GM21515 (cell line): Measurements from ENCODE around the gene AGBL1.

Experiments
- ATAC-seq: cut with Tn5 transposase; IDR thresholded peaks from one replicate; pipeline ENCODE4 v1.9.1; 2021; ENCODE audit not compliant: unreplicated experiment

The AGBL1 gene

GRCh38 chr15:86765281-86765680, 685.6 kb downstream of the AGBL1 start:
- no peak for ATAC-seq

DNA sequence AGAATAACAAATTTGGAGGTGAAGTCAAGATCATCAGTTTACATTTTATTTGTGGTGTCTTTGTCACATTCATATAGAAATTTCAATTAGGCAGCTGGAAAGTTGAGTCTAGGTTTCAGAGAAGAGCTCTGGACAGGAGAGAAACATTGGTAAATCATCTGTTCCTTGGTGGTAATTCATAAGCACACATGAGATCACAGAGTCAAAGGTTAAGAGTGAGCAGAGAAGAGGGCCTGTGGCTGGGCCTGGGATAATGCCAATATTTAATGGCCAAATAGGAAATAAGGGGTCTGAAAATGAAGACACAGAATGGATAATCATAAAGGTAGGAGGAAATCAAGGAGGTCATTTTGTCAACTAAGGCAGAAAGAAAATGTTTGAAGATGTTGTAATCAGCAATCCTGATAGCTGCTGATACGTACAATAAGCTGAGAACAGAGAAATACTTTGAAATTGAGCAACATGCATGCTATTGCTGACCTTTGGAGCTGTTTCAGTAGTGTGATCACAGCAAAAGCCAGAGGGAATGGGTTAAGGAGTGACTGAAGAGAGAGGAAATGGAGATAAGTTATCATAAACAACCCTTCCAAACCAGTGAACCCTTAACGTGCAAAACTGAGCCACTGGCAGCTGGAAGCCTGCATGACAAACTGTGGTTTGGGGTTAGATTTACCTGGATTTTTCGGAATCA, 692.8 kb downstream of the AGBL1 start:
- ATAC-seq, result no peak

GRCh38 chr15:86773736-86774135, 694.1 kb downstream of the AGBL1 start:
- ATAC-seq, result no peak

GRCh38 chr15:86776145-86776544, 696.5 kb downstream of the AGBL1 start:
- no peak for ATAC-seq

GRCh38 chr15:86796521-86796920, 716.9 kb downstream of the AGBL1 start:
- no peak for ATAC-seq

DNA sequence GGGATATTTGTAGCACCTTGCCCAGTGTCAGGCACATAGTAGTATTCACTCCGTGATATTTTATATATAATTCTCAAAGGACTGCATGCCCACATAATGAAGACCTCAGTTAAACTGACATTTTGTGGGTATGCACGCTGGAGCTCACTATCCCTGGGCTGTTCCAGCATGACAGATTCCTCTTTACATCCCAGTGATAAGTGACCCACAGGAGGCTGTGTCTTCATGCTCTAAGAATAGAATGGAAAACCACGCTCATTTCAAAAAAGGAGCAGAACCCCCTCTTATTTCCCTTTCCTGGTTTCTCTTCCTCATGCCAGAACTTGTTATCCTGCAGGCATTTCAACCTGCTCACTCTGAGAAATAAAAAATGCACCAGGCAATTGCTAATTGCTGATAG, 717.5 kb downstream of the AGBL1 start:
- no peak for ATAC-seq

DNA sequence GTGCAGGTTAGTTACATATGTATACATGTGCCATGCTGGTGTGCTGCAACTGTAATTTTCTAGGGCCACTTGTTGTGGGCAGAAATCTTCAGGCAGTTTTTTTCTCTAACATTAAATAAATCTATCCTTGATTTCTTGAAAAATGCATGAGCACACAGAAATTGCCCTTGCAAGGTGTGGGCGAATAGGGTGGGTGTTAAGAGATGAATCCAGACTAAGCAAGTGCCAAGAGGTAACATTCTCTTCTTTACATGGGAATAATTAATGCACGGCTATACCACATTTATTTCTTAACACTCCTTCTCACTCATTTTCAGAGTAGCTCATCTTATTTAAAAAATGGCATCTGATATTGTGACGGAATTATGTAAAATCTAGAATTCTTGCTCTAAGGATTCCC, 719.6 kb downstream of the AGBL1 start:
- ATAC-seq, result no peak

GRCh38 chr15:86802244-86802643, 722.6 kb downstream of the AGBL1 start:
- no peak for ATAC-seq

- ATAC-seq, result no peak
Observed at GRCh38 chr15:86804406-86804805, 724.7 kb downstream of the AGBL1 start.

- ATAC-seq, result no peak
Observed at GRCh38 chr15:86810329-86810728, 730.7 kb downstream of the AGBL1 start.

DNA sequence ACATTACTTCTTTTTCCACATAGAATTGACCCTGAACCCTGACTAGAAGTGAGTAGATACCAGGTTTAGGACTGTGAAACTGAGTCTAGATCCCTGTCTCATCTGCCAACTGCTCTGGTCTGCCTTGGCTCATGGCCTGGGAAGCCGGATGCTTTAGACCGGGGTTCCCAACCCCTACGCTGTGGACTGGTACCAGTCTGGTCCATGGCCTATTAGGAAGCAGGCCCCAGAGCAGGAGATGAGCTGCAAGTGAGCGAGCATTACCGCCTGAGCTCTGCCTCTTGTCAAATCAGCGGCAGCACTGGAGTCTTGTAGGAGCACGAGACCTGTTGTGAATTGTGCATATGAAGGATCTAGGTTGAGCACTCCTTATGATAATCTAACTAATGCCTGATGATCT, 734.2 kb downstream of the AGBL1 start:
- no peak for ATAC-seq

DNA sequence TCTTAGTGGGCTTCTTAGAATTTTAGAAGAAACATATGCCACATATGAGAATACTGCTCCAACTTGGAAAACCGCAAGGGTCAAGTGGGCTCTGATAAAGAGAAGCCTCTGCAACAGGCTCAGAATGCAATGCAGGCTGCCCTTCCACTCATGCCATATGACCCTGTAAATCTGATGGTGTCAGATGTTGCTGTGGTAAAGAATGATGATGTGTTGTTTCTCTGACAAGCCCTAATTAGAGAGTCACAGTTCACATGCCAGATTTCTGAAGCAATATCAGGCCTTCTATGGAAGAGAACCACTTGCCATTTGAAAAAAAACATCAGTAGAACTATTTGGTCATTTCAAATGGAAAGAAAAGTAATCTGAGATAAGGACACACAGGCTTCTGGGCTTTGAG, 749.6 kb downstream of the AGBL1 start:
- no peak for ATAC-seq

GRCh38 chr15:86830304-86830703, 750.6 kb downstream of the AGBL1 start:
- ATAC-seq, result no peak

DNA sequence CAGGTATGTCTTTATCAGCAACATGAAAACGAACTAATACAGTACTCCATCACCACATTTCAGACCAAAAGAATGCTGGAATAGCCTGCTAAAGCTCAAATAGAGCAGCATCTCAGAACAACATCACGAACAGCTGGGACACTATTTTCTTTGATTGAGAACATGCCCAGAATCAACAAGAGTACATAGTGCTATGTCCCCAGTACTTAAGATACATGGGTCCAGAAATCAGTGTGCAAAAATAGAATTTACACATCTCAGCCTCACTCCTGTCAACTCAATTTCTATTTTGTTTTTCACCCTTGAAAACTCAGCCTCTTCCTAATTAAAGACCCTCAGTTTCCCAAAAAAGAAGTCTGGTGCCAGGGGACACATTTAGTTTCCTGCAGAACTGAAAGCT, 753.9 kb downstream of the AGBL1 start:
- no peak for ATAC-seq

- no peak for ATAC-seq
Observed at GRCh38 chr15:86834115-86834863, 754.6 kb downstream of the AGBL1 start.

DNA sequence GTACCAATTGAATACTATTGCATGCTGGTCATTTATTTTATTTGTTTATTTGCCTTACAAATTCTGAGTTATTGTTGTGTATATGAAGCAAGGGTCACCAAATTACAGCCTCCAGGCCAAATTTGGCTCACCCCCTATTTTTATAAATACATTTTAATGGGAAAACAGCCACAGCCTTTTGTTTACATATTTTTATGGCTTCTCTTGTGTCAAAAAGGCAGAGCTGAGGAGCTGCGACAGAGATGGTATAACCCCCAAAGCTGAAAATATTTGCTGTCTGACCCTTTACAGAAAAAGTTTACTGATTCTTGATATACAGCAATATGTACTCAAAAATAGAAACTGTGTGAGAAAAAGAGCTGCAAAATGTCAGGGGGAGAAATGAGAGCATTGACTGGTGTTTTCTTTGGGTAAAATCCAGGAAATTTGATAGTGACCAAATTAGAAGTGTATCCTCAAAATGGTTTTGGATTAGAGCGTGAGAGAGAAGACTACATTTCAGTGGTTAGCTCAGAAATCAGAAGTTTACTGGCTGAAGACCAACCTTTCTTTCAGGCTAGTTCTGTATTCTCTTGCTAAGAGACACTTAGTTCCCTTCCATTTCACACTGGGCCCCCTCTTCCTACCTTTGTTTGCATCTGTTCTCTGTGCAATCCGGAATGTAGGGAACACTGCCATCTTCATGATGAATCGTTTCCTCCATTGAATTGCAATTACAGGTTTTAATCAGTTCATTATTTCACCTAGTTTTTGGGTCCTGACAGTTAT, 757.8 kb downstream of the AGBL1 start:
- ATAC-seq, result no peak

DNA sequence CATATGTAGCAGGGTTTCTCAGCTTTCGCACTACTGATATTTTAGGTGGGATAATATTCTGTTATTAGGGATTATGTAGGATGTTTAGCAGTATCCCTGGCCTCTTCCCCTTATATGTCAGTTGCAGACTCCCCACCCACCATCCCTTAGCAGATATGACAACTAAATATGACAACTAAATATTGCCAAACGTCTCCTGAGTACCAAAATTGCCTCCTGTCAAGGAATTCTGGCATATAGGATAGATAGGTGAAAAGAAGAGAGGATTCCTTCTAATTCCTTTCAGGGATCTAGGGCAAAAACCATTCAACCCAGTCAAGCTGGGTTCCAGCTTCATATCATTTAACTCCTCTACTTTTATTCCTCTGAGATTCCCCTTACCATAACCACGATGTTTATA, 759.8 kb downstream of the AGBL1 start:
- no peak for ATAC-seq

- ATAC-seq, result no peak
Observed at GRCh38 chr15:86840996-86841395, 761.3 kb downstream of the AGBL1 start.

DNA sequence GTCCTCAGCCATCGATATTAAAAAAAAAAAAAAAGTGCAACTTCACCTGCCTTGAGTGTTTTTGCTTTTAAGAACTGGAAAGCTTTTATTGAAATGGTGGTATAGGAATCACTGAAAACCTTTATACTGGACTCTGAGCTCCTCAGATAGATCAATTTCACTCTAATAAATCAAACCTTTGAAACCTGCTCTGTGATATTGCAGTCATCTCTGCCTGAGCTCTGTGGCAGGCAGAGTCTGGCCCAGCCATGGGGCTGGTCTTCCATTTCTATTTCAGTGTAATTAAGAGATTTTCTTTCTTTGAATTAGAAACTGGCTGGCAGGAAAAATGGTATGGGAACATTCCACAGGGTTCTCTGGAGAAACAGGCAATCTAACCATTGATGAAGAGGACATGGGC, 762.5 kb downstream of the AGBL1 start:
- no peak for ATAC-seq

DNA sequence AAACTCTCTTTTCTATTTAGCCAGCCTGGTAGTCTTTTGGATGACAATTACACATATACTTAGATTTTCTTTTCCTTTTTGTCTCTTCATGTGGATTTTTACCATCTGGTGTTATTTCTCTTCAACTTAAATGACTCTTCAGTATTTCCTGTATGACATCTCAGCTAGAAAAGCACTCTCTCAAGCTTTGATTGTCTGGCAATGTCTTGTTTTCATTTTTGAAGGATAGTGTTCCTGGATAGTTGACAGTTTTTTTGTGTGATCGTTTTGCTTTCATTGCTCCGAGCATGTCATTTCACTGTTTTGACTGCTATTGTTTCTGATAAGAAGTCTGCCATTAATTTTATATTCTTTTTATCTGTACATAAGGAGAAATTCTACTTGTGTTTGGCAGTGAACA, 766.4 kb downstream of the AGBL1 start:
- ATAC-seq, result no peak

- ATAC-seq, result no peak
Observed at GRCh38 chr15:86849136-86849535, 769.5 kb downstream of the AGBL1 start.
